Loucy (cell line): ENCODE data around the gene C15orf62.

Experiments
- EZH2phosphoT487 ChIP-seq: fragments of 200-600 bp; IDR thresholded peaks from 2 replicates; pipeline ENCODE4 v1.6.1; 2018; ENCODE audit warnings: antibody characterized with exemption, mild to moderate bottlenecking, moderate library complexity, borderline replicate concordance
- TF ChIP-seq, protein P1 (sequence below): fragments of 200-600 bp; sonication (generic); conservative IDR thresholded peaks from 2 replicates; pipeline ENCODE4 v1.5.1; 2014; ENCODE audit warnings: mild to moderate bottlenecking, antibody characterized with exemption, low read length

DNA sequence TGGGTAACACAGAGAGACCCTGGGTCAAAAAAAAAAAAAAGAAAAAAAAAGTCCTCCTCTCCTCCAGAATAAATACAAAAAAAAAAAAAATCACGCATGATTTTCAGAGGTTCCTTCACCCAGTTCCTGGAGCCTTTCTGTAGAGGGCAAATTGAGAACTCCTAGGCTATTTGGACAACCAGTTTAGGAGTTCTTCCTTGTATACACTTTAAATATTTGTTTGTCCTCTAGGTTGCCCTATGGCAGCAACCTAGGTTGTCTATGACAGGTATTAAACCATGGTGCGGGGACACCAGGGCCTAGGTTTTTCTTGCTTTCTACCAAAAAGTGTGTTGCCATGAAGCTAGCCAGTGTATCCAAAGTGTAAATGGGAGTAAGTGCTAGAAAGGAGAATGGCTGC, 33.3 kb downstream of the C15orf62 start:
- TF ChIP-seq, protein P1, sequence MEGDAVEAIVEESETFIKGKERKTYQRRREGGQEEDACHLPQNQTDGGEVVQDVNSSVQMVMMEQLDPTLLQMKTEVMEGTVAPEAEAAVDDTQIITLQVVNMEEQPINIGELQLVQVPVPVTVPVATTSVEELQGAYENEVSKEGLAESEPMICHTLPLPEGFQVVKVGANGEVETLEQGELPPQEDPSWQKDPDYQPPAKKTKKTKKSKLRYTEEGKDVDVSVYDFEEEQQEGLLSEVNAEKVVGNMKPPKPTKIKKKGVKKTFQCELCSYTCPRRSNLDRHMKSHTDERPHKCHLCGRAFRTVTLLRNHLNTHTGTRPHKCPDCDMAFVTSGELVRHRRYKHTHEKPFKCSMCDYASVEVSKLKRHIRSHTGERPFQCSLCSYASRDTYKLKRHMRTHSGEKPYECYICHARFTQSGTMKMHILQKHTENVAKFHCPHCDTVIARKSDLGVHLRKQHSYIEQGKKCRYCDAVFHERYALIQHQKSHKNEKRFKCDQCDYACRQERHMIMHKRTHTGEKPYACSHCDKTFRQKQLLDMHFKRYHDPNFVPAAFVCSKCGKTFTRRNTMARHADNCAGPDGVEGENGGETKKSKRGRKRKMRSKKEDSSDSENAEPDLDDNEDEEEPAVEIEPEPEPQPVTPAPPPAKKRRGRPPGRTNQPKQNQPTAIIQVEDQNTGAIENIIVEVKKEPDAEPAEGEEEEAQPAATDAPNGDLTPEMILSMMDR: no peak
- no peak for TF ChIP-seq EZH2phosphoT487
